SK-N-SH (cell line): Measurements from ENCODE around the gene ASTN2. TPM values are rescaled to one million over a fixed set of nuclear protein-coding genes. Genes with fewer than 3 reads are reported as not detected.

Source experiments
- CTCF ChIA-PET: fragments of 300-600, 350-600 bp; formaldehyde crosslinking; extraction: SDS; loops from one replicate; lab custom pipeline; 2021; lab: Yijun Ruan, JAX
- POLR2A ChIA-PET: fragments of 350-600 bp; sonication (Branson Sonifier 250); formaldehyde crosslinking; extraction: SDS; loops from one replicate; lab custom pipeline; 2020; ENCODE audit warnings: antibody characterized with exemption, inconsistent platforms; lab: Yijun Ruan, JAX
- DNase-seq: peaks from one replicate; pipeline ENCODE4 v3.0.0; 2012
- H2AFZ ChIP-seq: fragments of 200-600 bp; sonication (generic); 2 replicates; pipeline ENCODE4 v1.8.1; 2016; ENCODE audit warnings: antibody characterized with exemption, mild to moderate bottlenecking, low read depth
- H3F3A ChIP-seq: fragments of 200-600 bp; sonication (generic); replicated peaks from 2 replicates; pipeline ENCODE3; 2016; ENCODE audit warnings: antibody characterized with exemption, mild to moderate bottlenecking; ENCODE audit not compliant: insufficient read depth
- H3K27ac ChIP-seq, 2 experiments: fragments of 200-500 bp in 1 of 2; fragments of 200-600 bp in 1 of 2; sonication (Bioruptor generic) in 1 of 2; sonication (generic), shearing (Covaris generic) in 1 of 2; 2 replicates each; pipeline versions ENCODE4 v1.5.1 to v1.6.1; 2014 to 2016; ENCODE audit warnings: low read depth in 2 of 2, inconsistent platforms in 1 of 2, low read length in 1 of 2, mild to moderate bottlenecking in 1 of 2, mixed read lengths in 1 of 2
- H3K27me3 ChIP-seq: fragments of 200-600 bp; sonication (generic), shearing (Covaris generic); 2 replicates; pipeline ENCODE4 v1.6.1; 2016; ENCODE audit warnings: mixed run types; ENCODE audit not compliant: insufficient read depth
- H3K36me3 ChIP-seq, 2 experiments: fragments of 200-500 bp in 1 of 2; fragments of 200-600 bp in 1 of 2; sonication (Bioruptor generic) in 1 of 2; sonication (generic) in 1 of 2; replicated peaks in 1 of 2; 2 replicates each; pipeline versions ENCODE3 to v1.5.1; 2014 to 2016; ENCODE audit warnings: low read length in 1 of 2, mild to moderate bottlenecking in 1 of 2; ENCODE audit not compliant: insufficient read depth in 2 of 2, control insufficient read depth in 1 of 2
- H3K4me1 ChIP-seq, 2 experiments: fragments of 200-500 bp in 1 of 2; fragments of 200-600 bp in 1 of 2; sonication (Bioruptor generic) in 1 of 2; sonication (generic), shearing (Covaris generic) in 1 of 2; 2 replicates each; pipeline versions ENCODE4 v1.5.1 to v1.6.1; 2014 to 2016; ENCODE audit warnings: low read depth in 1 of 2, low read length in 1 of 2, mixed run types in 1 of 2; ENCODE audit not compliant: insufficient read depth in 2 of 2, control insufficient read depth in 1 of 2
- H3K4me2 ChIP-seq: fragments of 200-600 bp; sonication (generic), shearing (Covaris generic); 2 replicates; pipeline ENCODE4 v1.6.1; 2017; ENCODE audit warnings: mixed run types
- H3K4me3 ChIP-seq, 2 experiments: fragments of 200-500 bp in 1 of 2; fragments of 200-600 bp in 1 of 2; sonication (Bioruptor generic) in 1 of 2; sonication (generic), shearing (Covaris generic) in 1 of 2; 2 replicates each; pipeline versions ENCODE4 v1.5.1 to v1.8.1; 2014 to 2016; ENCODE audit warnings: low read depth in 2 of 2, inconsistent platforms in 1 of 2, low read length in 1 of 2, mild to moderate bottlenecking in 1 of 2, mixed read lengths in 1 of 2, moderate library complexity in 1 of 2
- H3K79me2 ChIP-seq: fragments of 200-600 bp; sonication (generic); 2 replicates; pipeline ENCODE4 v1.8.1; 2017; ENCODE audit warnings: mild to moderate bottlenecking; ENCODE audit not compliant: insufficient read depth
- H3K9ac ChIP-seq: fragments of 200-600 bp; sonication (generic); 2 replicates; pipeline ENCODE4 v1.6.1; 2017; ENCODE audit warnings: mixed run types
- H3K9me2 ChIP-seq: fragments of 200-600 bp; sonication (generic); 2 replicates; pipeline ENCODE4 v1.6.1; 2017; ENCODE audit warnings: mixed run types
- H3K9me3 ChIP-seq: fragments of 200-600 bp; sonication (generic); 2 replicates; pipeline ENCODE4 v1.6.1; 2017; ENCODE audit warnings: mixed run types, mild to moderate bottlenecking, moderate library complexity
- H4K20me1 ChIP-seq: fragments of 200-600 bp; sonication (generic); 2 replicates; pipeline ENCODE4 v1.6.1; 2017; ENCODE audit warnings: mild to moderate bottlenecking, mixed run types; ENCODE audit not compliant: insufficient read depth
- CHD2 ChIP-seq: fragments of 150-350 bp; IDR thresholded peaks from 2 replicates; pipeline ENCODE4 v1.6.1; 2018; ENCODE audit warnings: low read length; ENCODE audit not compliant: partially characterized antibody
- ELF1 ChIP-seq: IDR thresholded peaks from 2 replicates; pipeline ENCODE4 v1.4.0; 2012
- EZH2phosphoT487 ChIP-seq: fragments of 200-600 bp; sonication (generic); IDR thresholded peaks from 2 replicates; pipeline ENCODE4 v1.6.1; 2017; ENCODE audit warnings: low read depth, mixed run types, mild to moderate bottlenecking, antibody characterized with exemption, moderate library complexity, borderline replicate concordance
- FOSL2 ChIP-seq: IDR thresholded peaks from 2 replicates; pipeline ENCODE4 v1.4.0; 2012; ENCODE audit warnings: low read depth, mild to moderate bottlenecking, moderate library complexity, borderline replicate concordance
- FOXM1 ChIP-seq: IDR thresholded peaks from 2 replicates; pipeline ENCODE4 v1.4.0; 2012; ENCODE audit warnings: low read depth, mild to moderate bottlenecking
- GATA2 ChIP-seq: sonication (generic); formaldehyde crosslinking; IDR thresholded peaks from 2 replicates; pipeline ENCODE4 v1.5.0; 2020; ENCODE audit warnings: mild to moderate bottlenecking, missing genetic modification reagents
- JUND ChIP-seq: IDR thresholded peaks from 2 replicates; pipeline ENCODE4 v1.4.0; 2012
- MEF2A ChIP-seq: IDR thresholded peaks from 2 replicates; pipeline ENCODE4 v1.4.0; 2012; ENCODE audit warnings: low read depth, borderline replicate concordance
- MXI1 ChIP-seq: IDR thresholded peaks from 2 replicates; pipeline ENCODE4 v1.6.1; 2012; ENCODE audit warnings: mild to moderate bottlenecking, low read depth, low read length, improper control_type of control experiment
- NFIC ChIP-seq: IDR thresholded peaks from 2 replicates; pipeline ENCODE4 v1.4.0; 2012; ENCODE audit warnings: borderline replicate concordance
- NRF1 ChIP-seq: IDR thresholded peaks from 2 replicates; pipeline ENCODE4 v1.6.1; 2012; ENCODE audit warnings: low read depth, mild to moderate bottlenecking, low read length
- POLR2AphosphoS5 ChIP-seq: IDR thresholded peaks from 2 replicates; pipeline ENCODE4 v1.6.1; 2012; ENCODE audit warnings: low read depth, low read length
- RFX5 ChIP-seq: IDR thresholded peaks from 2 replicates; pipeline ENCODE4 v1.6.1; 2012; ENCODE audit warnings: mild to moderate bottlenecking, improper control_type of control experiment, low read length
- TEAD4 ChIP-seq: IDR thresholded peaks from 2 replicates; pipeline ENCODE4 v1.4.0; 2012; ENCODE audit warnings: mild to moderate bottlenecking, borderline replicate concordance; ENCODE audit not compliant: insufficient read depth
- YY1 ChIP-seq: IDR thresholded peaks from 2 replicates; pipeline ENCODE4 v1.4.0; 2012; ENCODE audit warnings: low read depth, mild to moderate bottlenecking
- WGBS: methylation state at CpG from one replicate; pipeline ENCODE4 v1.1.6; 2017; ENCODE audit warnings: low lambda C conversion rate; 5-methylcytosine and 5-hydroxymethylcytosine counted together
- polyA plus RNA-seq, 3 experiments: library from polyadenylated mRNA; depleted of rRNA; stranded (reverse); fragments of >200 nt; gene quantifications; 2 replicates each; pipeline ENCODE4 v1.2.3, GENCODE V29; 2012
- TF ChIP-seq, protein P1 (sequence below): IDR thresholded peaks from 2 replicates; pipeline ENCODE4; 2012
- TF ChIP-seq, protein P2 (sequence below): IDR thresholded peaks from 2 replicates; pipeline ENCODE4 v1.4.0; 2012; ENCODE audit warnings: low read depth
- TF ChIP-seq, protein P3 (sequence below): fragments of 150-350 bp; IDR thresholded peaks from 2 replicates; pipeline ENCODE4 v1.6.1; 2017; ENCODE audit warnings: antibody characterized with exemption, low read length, low read depth, borderline replicate concordance
- TF ChIP-seq, protein P4 (sequence below): fragments of 150-350 bp; IDR thresholded peaks from 2 replicates; pipeline ENCODE4 v1.6.1; 2016; ENCODE audit warnings: mild to moderate bottlenecking, low read depth, low read length
- TF ChIP-seq, protein P5 (sequence below): IDR thresholded peaks from 2 replicates; pipeline ENCODE4 v1.4.0; 2012; ENCODE audit warnings: low read depth, borderline replicate concordance

Gene ASTN2
- polyA plus RNA-seq, 1 of the 3 experiments (the other 2 are of a cell fraction): 6.6 TPM

DNA sequence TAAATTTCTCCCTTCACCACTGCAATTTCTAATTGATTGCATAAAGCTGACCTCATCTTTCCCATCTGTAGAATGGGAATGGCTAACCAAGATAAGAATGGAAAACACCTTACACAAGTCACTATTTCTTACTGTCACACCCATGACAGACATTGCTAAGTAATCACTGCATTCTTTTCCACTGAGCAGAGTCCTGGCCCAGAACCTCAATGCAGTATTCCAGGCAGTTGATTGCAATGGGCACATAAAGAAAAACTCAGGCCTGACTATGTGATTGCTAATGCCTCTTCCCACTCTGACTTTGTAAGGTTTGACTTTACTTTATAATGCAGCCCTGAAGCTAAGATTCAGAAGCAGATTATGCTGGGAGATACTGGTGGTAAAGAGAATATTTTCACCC is 698.4 kb downstream of the ASTN2 start:
- Histone ChIP-seq H3K36me3 (peaks cover 0 to 3% of the 10 kb centered on the region in 2 experiments), H3K9me2 (no peaks in the 10 kb centered on the region), H2AFZ (no peak overlapping the region), H3K4me2 (no peak overlapping the region), H3K9ac (no peak overlapping the region), H3K79me2 (no peaks in the 10 kb centered on the region), H3F3A (no peaks in the 10 kb centered on the region), H3K27me3 (no peaks in the 10 kb centered on the region), H4K20me1 (no peaks in the 10 kb centered on the region), H3K9me3 (no peaks in the 10 kb centered on the region), H3K4me3 (no peak overlapping the region), H3K4me1 (peaks cover 0 to 9% of the 10 kb centered on the region in 2 experiments; a peak in 1 of 4 replicates), H3K27ac (no peak overlapping the region)
- POLR2A ChIA-PET: no interaction called here
- TF ChIP-seq RFX5: no peak
- DNase-seq: no peak
- CTCF ChIA-PET: no interaction called here

DNA sequence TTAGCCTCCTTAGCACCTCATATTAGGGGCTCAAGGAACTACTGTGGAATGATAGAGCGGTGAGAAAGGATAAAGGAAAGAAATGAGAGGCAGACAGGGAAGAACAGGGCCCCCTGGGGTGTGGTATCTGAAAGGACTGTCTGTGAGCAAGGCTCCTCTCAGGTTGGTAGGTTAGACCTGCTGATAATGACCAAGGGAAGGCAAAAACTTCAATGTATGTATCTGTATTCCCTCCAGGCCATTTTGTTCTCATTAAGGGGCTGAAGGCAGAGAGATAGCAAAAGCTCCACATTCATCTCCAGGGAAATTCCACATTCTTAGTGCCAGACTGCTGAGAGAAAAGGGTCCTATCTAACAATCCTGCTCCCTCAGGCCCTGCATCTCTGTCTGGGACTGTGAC is 699.1 kb downstream of the ASTN2 start:
- Histone ChIP-seq H3K4me1 (peaks cover 0 to 9% of the 10 kb centered on the region in 2 experiments; a peak in 1 of 4 replicates), H3F3A (no peaks in the 10 kb centered on the region), H4K20me1 (no peaks in the 10 kb centered on the region), H3K4me2 (no peak overlapping the region), H3K27me3 (no peaks in the 10 kb centered on the region), H3K79me2 (no peaks in the 10 kb centered on the region), H3K9me3 (no peaks in the 10 kb centered on the region), H3K4me3 (no peak overlapping the region), H3K36me3 (peaks cover 0 to 4% of the 10 kb centered on the region in 2 experiments), H2AFZ (no peak overlapping the region), H3K9ac (no peak overlapping the region), H3K27ac (no peak overlapping the region), H3K9me2 (no peaks in the 10 kb centered on the region)
- 88% methylated on average over 1 of the region's 1 CpG for WGBS
- ChIA-PET CTCF (no interaction called here), POLR2A (no interaction called here)
- DNase-seq: no peak
- TF ChIP-seq FOSL2: no peak
- TF ChIP-seq JUND: no peak
- TF ChIP-seq CHD2: no peak
- TF ChIP-seq, protein P1, sequence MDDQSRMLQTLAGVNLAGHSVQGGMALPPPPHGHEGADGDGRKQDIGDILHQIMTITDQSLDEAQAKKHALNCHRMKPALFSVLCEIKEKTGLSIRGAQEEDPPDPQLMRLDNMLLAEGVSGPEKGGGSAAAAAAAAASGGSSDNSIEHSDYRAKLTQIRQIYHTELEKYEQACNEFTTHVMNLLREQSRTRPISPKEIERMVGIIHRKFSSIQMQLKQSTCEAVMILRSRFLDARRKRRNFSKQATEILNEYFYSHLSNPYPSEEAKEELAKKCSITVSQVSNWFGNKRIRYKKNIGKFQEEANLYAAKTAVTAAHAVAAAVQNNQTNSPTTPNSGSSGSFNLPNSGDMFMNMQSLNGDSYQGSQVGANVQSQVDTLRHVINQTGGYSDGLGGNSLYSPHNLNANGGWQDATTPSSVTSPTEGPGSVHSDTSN: no peak
- no peak for TF ChIP-seq NFIC
- TF ChIP-seq, protein P2, sequence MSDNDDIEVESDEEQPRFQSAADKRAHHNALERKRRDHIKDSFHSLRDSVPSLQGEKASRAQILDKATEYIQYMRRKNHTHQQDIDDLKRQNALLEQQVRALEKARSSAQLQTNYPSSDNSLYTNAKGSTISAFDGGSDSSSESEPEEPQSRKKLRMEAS: no peak
- no peak for TF ChIP-seq RFX5
- no peak for TF ChIP-seq GATA2 (CRISPR knock-in tag)
- no peak for TF ChIP-seq YY1
- TF ChIP-seq, protein P3, sequence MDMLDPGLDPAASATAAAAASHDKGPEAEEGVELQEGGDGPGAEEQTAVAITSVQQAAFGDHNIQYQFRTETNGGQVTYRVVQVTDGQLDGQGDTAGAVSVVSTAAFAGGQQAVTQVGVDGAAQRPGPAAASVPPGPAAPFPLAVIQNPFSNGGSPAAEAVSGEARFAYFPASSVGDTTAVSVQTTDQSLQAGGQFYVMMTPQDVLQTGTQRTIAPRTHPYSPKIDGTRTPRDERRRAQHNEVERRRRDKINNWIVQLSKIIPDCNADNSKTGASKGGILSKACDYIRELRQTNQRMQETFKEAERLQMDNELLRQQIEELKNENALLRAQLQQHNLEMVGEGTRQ: no peak
- TF ChIP-seq FOXM1: no peak
- no peak for TF ChIP-seq EZH2phosphoT487
- TF ChIP-seq POLR2AphosphoS5: no peak
- TF ChIP-seq, protein P4, sequence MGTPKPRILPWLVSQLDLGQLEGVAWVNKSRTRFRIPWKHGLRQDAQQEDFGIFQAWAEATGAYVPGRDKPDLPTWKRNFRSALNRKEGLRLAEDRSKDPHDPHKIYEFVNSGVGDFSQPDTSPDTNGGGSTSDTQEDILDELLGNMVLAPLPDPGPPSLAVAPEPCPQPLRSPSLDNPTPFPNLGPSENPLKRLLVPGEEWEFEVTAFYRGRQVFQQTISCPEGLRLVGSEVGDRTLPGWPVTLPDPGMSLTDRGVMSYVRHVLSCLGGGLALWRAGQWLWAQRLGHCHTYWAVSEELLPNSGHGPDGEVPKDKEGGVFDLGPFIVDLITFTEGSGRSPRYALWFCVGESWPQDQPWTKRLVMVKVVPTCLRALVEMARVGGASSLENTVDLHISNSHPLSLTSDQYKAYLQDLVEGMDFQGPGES: no peak
- TF ChIP-seq, protein P5, sequence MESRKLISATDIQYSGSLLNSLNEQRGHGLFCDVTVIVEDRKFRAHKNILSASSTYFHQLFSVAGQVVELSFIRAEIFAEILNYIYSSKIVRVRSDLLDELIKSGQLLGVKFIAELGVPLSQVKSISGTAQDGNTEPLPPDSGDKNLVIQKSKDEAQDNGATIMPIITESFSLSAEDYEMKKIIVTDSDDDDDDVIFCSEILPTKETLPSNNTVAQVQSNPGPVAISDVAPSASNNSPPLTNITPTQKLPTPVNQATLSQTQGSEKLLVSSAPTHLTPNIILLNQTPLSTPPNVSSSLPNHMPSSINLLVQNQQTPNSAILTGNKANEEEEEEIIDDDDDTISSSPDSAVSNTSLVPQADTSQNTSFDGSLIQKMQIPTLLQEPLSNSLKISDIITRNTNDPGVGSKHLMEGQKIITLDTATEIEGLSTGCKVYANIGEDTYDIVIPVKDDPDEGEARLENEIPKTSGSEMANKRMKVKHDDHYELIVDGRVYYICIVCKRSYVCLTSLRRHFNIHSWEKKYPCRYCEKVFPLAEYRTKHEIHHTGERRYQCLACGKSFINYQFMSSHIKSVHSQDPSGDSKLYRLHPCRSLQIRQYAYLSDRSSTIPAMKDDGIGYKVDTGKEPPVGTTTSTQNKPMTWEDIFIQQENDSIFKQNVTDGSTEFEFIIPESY: no peak
- no peak for TF ChIP-seq NRF1
- no peak for TF ChIP-seq ELF1
- no peak for TF ChIP-seq MEF2A
- TF ChIP-seq TEAD4: no peak
- no peak for TF ChIP-seq MXI1
